ENCODE data around the gene NTM. TPM values are rescaled to one million over a fixed set of nuclear protein-coding genes. Genes with fewer than 3 reads are reported as not detected.

NTM gene
- polyA plus RNA-seq, 1 experiment = 33.6 TPM

DNA sequence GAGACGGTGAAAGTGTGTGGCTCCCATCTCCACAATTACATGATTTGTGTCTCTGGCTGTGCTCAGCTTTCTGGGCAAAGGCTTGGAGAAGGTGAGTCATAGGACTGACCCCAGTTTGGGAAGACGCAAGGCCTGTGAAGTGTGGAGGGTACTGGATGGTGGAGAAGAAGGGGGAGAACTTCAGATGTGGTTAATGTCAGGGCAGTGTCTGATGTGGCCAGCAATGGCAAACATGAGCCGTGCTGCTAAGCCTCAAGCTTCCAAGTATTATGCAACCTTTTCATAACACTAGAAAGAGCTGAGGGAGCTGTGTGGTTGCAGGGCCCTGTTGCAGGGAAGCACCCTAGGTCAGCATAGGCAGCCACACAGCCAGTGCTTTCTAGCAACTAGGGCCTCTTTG, 110.9 kb downstream of the NTM start:
- no peak for DNase-seq (ENCODE audit: low read depth)
- POLR2A ChIA-PET = no interaction called here
- TF ChIP-seq, protein P1, sequence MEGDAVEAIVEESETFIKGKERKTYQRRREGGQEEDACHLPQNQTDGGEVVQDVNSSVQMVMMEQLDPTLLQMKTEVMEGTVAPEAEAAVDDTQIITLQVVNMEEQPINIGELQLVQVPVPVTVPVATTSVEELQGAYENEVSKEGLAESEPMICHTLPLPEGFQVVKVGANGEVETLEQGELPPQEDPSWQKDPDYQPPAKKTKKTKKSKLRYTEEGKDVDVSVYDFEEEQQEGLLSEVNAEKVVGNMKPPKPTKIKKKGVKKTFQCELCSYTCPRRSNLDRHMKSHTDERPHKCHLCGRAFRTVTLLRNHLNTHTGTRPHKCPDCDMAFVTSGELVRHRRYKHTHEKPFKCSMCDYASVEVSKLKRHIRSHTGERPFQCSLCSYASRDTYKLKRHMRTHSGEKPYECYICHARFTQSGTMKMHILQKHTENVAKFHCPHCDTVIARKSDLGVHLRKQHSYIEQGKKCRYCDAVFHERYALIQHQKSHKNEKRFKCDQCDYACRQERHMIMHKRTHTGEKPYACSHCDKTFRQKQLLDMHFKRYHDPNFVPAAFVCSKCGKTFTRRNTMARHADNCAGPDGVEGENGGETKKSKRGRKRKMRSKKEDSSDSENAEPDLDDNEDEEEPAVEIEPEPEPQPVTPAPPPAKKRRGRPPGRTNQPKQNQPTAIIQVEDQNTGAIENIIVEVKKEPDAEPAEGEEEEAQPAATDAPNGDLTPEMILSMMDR (IDR thresholded peaks at IDR 0.05; ENCODE audit: insufficient read depth, low read depth, low read length) = no peak

DNA sequence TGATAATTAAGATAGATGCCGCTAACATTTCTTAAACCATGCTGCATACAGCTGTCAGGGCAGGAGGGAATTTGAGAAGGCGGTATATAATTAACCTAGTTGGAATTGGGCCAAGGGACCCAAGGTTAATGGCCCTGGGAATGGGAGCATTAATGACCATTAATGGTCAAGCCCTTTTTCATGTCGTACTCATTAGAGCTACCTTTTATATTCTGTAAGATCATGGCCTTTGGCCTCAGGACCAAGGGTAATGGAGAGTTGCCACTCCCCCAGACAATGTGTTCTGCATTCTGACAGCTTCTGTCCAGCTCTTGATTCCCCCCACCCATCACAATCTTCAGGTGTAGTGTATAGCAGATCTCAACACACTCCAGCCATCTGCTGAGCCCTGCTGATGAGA, 111.6 kb downstream of the NTM start:
- DNase-seq (ENCODE audit: low read depth) = no peak
- Histone ChIP-seq H3K27me3 (ENCODE audit: control insufficient read depth, insufficient read depth, low read length) (no peaks in the 10 kb centered on the region), H3K4me3 (ENCODE audit: low read depth, low read length) (no peak overlapping the region), H3K36me3 (ENCODE audit: control insufficient read depth, insufficient read depth, low read length) (no peaks in the 10 kb centered on the region)
- ChIA-PET POLR2A (no interaction called here), CTCF (interaction anchor here (0.9 kb wide), 1 partner anchor 417 kb away, joined by 3 read pairs; no protein-coding TSS in a partner anchor)
- TF ChIP-seq, protein P1 (IDR thresholded peaks at IDR 0.05; ENCODE audit: insufficient read depth, low read depth, low read length) = no peak

More for the DNA sequence above, 110.9 kb downstream of the NTM start:
- Histone ChIP-seq H3K4me3 (ENCODE audit: low read depth, low read length) (no peak overlapping the region), H3K27me3 (ENCODE audit: control insufficient read depth, insufficient read depth, low read length) (no peaks in the 10 kb centered on the region), H3K36me3 (ENCODE audit: control insufficient read depth, insufficient read depth, low read length) (no peaks in the 10 kb centered on the region)
- CTCF ChIA-PET = interaction anchor here (1.0 kb wide), 1 partner anchor 11 kb away, joined by 3 read pairs; no protein-coding TSS in a partner anchor

DNA sequence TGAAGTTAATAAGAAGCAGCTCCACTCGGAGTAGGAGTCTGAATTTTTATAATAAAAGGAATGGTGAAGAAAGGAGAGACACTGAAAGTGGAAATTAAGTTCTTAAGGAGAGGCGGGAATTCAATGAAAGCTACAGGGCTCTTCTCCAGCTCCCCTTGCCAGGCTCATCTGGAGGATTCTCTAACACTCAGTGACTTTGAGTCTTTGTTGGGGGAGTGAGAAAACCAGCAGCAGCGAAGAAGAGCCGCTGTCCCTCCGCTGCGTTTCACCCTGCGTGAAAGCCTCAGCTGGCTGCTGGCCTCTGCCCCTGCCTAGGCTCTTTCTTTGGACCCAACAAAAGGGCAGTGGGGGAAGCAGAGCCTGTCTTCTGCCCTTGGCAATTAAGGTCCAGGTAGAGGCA, 113.0 kb downstream of the NTM start:
- ChIA-PET POLR2A (no interaction called here), CTCF (interaction anchor here (1.1 kb wide), 1 partner anchor 15 kb away, joined by 3 read pairs; no protein-coding TSS in a partner anchor)
- H3K27me3 ChIP-seq (ENCODE audit: control insufficient read depth, insufficient read depth, low read length) = no peaks in the 10 kb centered on the region
- H3K36me3 ChIP-seq (ENCODE audit: control insufficient read depth, insufficient read depth, low read length) = no peaks in the 10 kb centered on the region
- DNase-seq (ENCODE audit: low read depth) = no peak
- no peak overlapping the region for H3K4me3 ChIP-seq (ENCODE audit: low read depth, low read length)
- TF ChIP-seq, protein P1 (IDR thresholded peaks at IDR 0.05; ENCODE audit: insufficient read depth, low read depth, low read length) = no peak

DNA sequence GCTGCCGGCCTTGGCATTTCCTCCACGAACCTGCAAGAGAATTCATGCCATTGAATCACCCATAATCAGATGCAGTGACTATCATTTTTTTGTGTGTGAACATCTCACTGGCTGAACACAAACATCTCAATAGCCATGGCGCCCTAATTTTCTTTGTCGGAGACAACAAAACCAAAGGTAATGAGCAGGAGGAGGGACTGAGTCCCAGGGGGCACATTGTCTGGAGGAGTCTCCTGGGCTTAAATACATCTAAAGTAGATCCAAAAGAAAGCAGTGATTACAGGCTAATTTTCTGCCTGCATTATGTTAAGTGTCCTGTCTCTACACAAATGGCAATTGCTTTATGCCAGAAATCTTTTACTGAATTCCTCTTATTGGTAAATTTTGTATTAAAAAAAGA, 113.5 kb downstream of the NTM start:
- H3K4me3 ChIP-seq (ENCODE audit: low read depth, low read length) = no peak overlapping the region
- no peaks in the 10 kb centered on the region for H3K27me3 ChIP-seq (ENCODE audit: control insufficient read depth, insufficient read depth, low read length)
- H3K36me3 ChIP-seq (ENCODE audit: control insufficient read depth, insufficient read depth, low read length) = no peaks in the 10 kb centered on the region
- TF ChIP-seq, protein P1 (IDR thresholded peaks at IDR 0.05; ENCODE audit: insufficient read depth, low read depth, low read length) = no peak
- ChIA-PET POLR2A (no interaction called here), CTCF (interaction anchor here (1.1 kb wide), 1 partner anchor 15 kb away, joined by 3 read pairs; no protein-coding TSS in a partner anchor)
- DNase-seq (ENCODE audit: low read depth) = no peak

DNA sequence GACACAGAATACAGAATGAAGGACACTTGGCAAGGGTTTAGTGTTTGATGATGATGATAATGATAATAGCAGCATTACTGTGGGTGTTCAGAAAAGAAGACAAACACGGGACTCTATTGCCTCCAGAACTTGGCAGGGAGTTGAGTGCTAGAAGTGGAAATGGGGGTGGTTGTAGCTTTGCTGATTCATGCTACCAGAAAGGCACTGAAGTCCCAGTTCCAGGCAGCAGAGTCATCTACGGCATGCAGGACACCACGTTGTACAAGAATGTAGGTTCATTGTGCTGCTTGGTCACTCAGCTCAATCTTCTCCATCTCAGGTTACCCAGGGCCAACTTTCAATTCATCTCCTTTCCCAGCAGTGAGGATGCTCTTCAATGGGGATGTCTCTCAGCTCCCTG, 115.7 kb downstream of the NTM start:
- CTCF ChIA-PET = no interaction called here
- Histone ChIP-seq H3K36me3 (ENCODE audit: control insufficient read depth, insufficient read depth, low read length) (no peaks in the 10 kb centered on the region), H3K27me3 (ENCODE audit: control insufficient read depth, insufficient read depth, low read length) (no peaks in the 10 kb centered on the region), H3K4me3 (ENCODE audit: low read depth, low read length) (no peak overlapping the region)
- POLR2A ChIA-PET = no interaction called here
- no peak for DNase-seq (ENCODE audit: low read depth)
- TF ChIP-seq, protein P1 (IDR thresholded peaks at IDR 0.05; ENCODE audit: insufficient read depth, low read depth, low read length) = no peak

Measured in BJ (cell line).